ENCODE measurements around the gene FHL2. TPM values are rescaled to one million over a fixed set of nuclear protein-coding genes. Genes with fewer than 3 reads are reported as not detected.

The FHL2 gene
- total and polyA plus RNA-seq, 9 of the 15 experiments (the other 6 are each of a cell fraction or from before 2014, with no cell fraction given): 7.5 to 33.1 (median 23.9) TPM

DNA sequence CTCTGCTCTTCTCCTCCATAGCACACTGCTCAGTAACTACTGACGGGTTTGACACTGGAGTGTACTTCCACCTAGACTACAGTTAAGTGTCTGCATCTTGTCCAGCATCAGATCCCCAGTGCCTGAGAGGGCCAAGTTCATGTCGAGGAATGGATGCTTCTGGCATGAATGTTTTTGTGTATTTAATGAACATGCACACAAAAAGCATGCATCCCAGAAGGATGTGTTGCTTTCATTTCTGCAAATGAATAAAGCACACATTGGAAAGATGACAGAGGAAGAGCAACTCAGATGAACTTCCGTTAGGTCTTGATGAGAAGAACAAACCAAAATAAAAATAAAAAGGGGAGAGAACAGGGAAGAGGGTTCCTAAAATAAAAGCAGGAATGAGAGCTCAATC lies 33.6 kb downstream of the FHL2 start (continued):
- TF ChIP-seq CEBPZ (IDR thresholded peaks at IDR 0.05; ENCODE audit: borderline replicate concordance, low read depth, low read length) (no peak), ZNF717 (CRISPR knock-in tag; IDR thresholded peaks at IDR 0.05) (no peak), NFE2 (IDR thresholded peaks at IDR 0.05; ENCODE audit: low read depth) (no peak), XRCC4 (IDR thresholded peaks at IDR 0.05; ENCODE audit: extremely low read depth, insufficient read depth, insufficient read length) (no peak), GABPB1 (CRISPR knock-in tag; IDR thresholded peaks at IDR 0.05) (no peak), NFRKB (IDR thresholded peaks at IDR 0.05; ENCODE audit: low read depth) (no peak), TAF7 (tag; IDR thresholded peaks at IDR 0.05) (no peak), ZC3H8 (IDR thresholded peaks at IDR 0.05) (no peak), ILF3 (IDR thresholded peaks at IDR 0.05; ENCODE audit: borderline replicate concordance) (no peak), E2F4 (CRISPR knock-in tag; IDR thresholded peaks at IDR 0.05; ENCODE audit: low read depth) (no peak), HMG20B (CRISPR knock-in tag; IDR thresholded peaks at IDR 0.05) (no peak)
